ENCODE results near the gene NIPAL4. TPM values are rescaled to one million over a fixed set of nuclear protein-coding genes. Genes with fewer than 3 reads are reported as not detected.

The NIPAL4 gene
- total RNA-seq, 6 experiments from 2014 or later = 0.14 to 0.38 (median 0.22) TPM

DNA sequence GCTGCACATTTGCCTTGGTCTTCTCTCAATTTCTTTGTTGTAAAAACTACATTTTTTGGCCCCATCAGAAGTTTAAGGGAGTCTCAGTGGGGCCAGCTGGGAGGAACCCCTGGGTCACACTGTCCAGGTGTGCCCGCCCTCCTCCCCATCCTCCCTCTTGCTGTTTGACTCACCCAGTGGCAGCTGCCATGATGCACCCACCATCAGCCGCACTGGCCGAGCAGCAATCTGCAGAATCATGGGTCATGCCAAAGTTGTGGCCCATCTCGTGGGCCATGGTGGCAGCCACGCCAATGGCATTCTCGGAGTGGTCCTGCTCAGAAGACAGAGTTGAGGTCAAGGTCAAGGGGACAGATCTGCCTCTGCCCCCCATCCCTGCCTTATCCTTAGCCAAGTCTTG is 45.5 kb downstream of the NIPAL4 start:
- no peak for DNase-seq
- H3K27me3 Mint-ChIP-seq (ENCODE audit: insufficient read depth) = no peaks in the 10 kb centered on the region; the same call in none of the 2 replicates
- TF ChIP-seq, protein P1, sequence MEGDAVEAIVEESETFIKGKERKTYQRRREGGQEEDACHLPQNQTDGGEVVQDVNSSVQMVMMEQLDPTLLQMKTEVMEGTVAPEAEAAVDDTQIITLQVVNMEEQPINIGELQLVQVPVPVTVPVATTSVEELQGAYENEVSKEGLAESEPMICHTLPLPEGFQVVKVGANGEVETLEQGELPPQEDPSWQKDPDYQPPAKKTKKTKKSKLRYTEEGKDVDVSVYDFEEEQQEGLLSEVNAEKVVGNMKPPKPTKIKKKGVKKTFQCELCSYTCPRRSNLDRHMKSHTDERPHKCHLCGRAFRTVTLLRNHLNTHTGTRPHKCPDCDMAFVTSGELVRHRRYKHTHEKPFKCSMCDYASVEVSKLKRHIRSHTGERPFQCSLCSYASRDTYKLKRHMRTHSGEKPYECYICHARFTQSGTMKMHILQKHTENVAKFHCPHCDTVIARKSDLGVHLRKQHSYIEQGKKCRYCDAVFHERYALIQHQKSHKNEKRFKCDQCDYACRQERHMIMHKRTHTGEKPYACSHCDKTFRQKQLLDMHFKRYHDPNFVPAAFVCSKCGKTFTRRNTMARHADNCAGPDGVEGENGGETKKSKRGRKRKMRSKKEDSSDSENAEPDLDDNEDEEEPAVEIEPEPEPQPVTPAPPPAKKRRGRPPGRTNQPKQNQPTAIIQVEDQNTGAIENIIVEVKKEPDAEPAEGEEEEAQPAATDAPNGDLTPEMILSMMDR (IDR thresholded peaks at IDR 0.05) = no peak
- H3K36me3 Mint-ChIP-seq (ENCODE audit: low read depth) = peaks cover 66% of the 10 kb centered on the region
- no peak overlapping the region for H3K4me3 Mint-ChIP-seq
- H3K4me1 Mint-ChIP-seq (ENCODE audit: low read depth) = peaks cover 31% of the 10 kb centered on the region
- no peak overlapping the region; the same call in 1 of the 2 replicates for H3K27ac Mint-ChIP-seq
- no peaks in the 10 kb centered on the region for H3K9me3 Mint-ChIP-seq

- H3K4me1 Mint-ChIP-seq (ENCODE audit: low read depth) = peaks cover 37% of the 10 kb centered on the region
- TF ChIP-seq, protein P1 (IDR thresholded peaks at IDR 0.05) = no peak
- no peaks in the 10 kb centered on the region; the same call in none of the 2 replicates for H3K27me3 Mint-ChIP-seq (ENCODE audit: insufficient read depth)
- H3K9me3 Mint-ChIP-seq = no peaks in the 10 kb centered on the region
- peak overlapping the region; percentile 30; the same call in 1 of the 2 replicates for H3K27ac Mint-ChIP-seq
- DNase-seq = no peak
- H3K4me3 Mint-ChIP-seq = no peak overlapping the region
- H3K36me3 Mint-ChIP-seq (ENCODE audit: low read depth) = peaks cover 59% of the 10 kb centered on the region
These were observed 46.1 kb downstream of the NIPAL4 start for GRCh38 chr5:157506066-157506590.

GRCh38 chr5:157506981-157507780 is 47.2 kb downstream of the NIPAL4 start:
- Mint-ChIP-seq H3K4me3 (no peak overlapping the region), H3K9me3 (no peaks in the 10 kb centered on the region), H3K36me3 (ENCODE audit: low read depth) (peaks cover 49% of the 10 kb centered on the region), H3K4me1 (ENCODE audit: low read depth) (peaks cover 48% of the 10 kb centered on the region), H3K27me3 (ENCODE audit: insufficient read depth) (no peaks in the 10 kb centered on the region; the same call in none of the 2 replicates), H3K27ac (peak overlapping the region; percentile 30)
- TF ChIP-seq, protein P1 (IDR thresholded peaks at IDR 0.05) = no peak
- DNase-seq = no peak

DNA sequence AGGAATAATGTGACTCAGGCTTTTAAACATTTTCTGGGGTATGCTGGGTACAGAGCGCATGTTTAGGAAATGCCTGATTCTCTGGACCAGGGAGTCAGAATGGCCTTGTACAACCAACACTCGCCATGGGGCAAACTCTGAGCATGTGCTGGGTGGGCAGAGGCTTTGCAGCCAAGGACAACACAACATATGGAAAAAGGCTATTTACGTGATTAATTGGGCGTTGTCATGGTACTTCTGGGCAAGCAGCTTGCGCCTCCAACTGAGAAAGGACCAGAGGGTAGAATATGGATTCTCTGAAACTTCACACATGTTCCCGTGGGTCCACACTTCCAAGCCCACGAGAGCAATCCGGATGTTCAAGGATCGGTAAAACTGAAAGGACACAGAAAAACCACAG is 49.1 kb downstream of the NIPAL4 start:
- H3K4me1 Mint-ChIP-seq (ENCODE audit: low read depth) = peaks cover 67% of the 10 kb centered on the region
- no peaks in the 10 kb centered on the region; the same call in none of the 2 replicates for H3K27me3 Mint-ChIP-seq (ENCODE audit: insufficient read depth)
- peaks cover 48% of the 10 kb centered on the region for H3K36me3 Mint-ChIP-seq (ENCODE audit: low read depth)
- no peaks in the 10 kb centered on the region for H3K9me3 Mint-ChIP-seq
- TF ChIP-seq, protein P1 (IDR thresholded peaks at IDR 0.05) = no peak
- no peak overlapping the region for H3K4me3 Mint-ChIP-seq
- H3K27ac Mint-ChIP-seq = peak overlapping the region; percentile 59
- no peak for DNase-seq

DNA sequence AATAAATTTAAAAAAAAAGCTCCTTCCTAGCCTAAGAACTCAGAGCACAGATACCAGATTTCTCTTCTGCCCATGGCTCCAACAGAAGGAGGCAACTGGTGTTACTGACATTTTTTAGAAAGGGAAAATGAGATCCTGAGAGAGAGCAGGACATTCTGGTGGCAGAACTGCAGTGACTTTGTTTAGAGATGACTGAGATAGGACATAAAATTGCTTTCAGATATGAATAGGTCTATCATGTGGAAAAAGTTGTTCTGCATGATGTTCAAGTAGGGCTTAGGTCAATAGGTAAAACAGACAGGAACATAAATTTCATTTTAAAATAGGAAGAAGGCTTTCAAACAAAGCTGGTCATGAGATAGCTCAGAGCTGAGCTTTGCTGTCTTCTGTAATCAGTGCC is 49.6 kb downstream of the NIPAL4 start:
- no peak overlapping the region for H3K4me3 Mint-ChIP-seq
- H3K9me3 Mint-ChIP-seq = no peaks in the 10 kb centered on the region
- TF ChIP-seq, protein P1 (IDR thresholded peaks at IDR 0.05) = no peak
- peaks cover 49% of the 10 kb centered on the region for H3K36me3 Mint-ChIP-seq (ENCODE audit: low read depth)
- peaks cover 67% of the 10 kb centered on the region for H3K4me1 Mint-ChIP-seq (ENCODE audit: low read depth)
- no peaks in the 10 kb centered on the region; the same call in none of the 2 replicates for H3K27me3 Mint-ChIP-seq (ENCODE audit: insufficient read depth)
- DNase-seq = no peak
- H3K27ac Mint-ChIP-seq = peak overlapping the region; percentile 2
